ENCODE measurements around the gene ATP2C2.

DNA sequence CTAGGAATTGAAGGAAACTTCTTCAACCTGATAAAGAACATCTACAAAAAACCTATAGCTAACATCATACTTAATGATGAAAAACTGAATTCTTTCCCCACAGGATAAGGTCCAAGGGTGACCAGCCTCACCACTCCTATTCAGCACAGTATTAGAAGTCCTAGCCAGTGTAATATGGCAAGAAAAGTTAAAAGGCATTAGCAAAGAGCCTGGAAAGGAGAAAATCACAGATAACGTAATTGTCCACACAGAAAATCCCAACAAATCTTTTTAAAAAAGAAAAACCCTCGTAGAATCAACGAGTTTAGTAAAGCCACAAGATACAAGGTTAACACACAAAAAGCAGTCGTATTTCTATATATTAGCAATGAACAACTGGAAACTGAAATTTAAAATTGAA lies 98.4 kb downstream of the ATP2C2 start:
- TF ChIP-seq, protein P1, sequence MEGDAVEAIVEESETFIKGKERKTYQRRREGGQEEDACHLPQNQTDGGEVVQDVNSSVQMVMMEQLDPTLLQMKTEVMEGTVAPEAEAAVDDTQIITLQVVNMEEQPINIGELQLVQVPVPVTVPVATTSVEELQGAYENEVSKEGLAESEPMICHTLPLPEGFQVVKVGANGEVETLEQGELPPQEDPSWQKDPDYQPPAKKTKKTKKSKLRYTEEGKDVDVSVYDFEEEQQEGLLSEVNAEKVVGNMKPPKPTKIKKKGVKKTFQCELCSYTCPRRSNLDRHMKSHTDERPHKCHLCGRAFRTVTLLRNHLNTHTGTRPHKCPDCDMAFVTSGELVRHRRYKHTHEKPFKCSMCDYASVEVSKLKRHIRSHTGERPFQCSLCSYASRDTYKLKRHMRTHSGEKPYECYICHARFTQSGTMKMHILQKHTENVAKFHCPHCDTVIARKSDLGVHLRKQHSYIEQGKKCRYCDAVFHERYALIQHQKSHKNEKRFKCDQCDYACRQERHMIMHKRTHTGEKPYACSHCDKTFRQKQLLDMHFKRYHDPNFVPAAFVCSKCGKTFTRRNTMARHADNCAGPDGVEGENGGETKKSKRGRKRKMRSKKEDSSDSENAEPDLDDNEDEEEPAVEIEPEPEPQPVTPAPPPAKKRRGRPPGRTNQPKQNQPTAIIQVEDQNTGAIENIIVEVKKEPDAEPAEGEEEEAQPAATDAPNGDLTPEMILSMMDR (IDR thresholded peaks at IDR 0.05): no peak
- no peak for TF ChIP-seq POLR2A (IDR thresholded peaks at IDR 0.05)

Measured in right lobe of liver (tissue), 4 donors.